ENCODE data around the gene GNPTAB.

GNPTAB gene

GRCh38 chr12:101747697-101748096 lies 83.1 kb downstream of the GNPTAB start:
- TF ChIP-seq TARDBP (IDR thresholded peaks at IDR 0.05): no peak
- TF ChIP-seq LEF1 (IDR thresholded peaks at IDR 0.05; ENCODE audit: borderline replicate concordance): no peak
- no peak for TF ChIP-seq ELF4 (IDR thresholded peaks at IDR 0.05)
- no peak for TF ChIP-seq SUZ12 (IDR thresholded peaks at IDR 0.05)
- no peak for TF ChIP-seq ARNT (IDR thresholded peaks at IDR 0.05)
- no peak for TF ChIP-seq L3MBTL2 (conservative IDR thresholded peaks at IDR 0.05)
- TF ChIP-seq BHLHE40 (IDR thresholded peaks at IDR 0.05; ENCODE audit: borderline replicate concordance): no peak
- TF ChIP-seq ZNF384 (IDR thresholded peaks at IDR 0.05): no peak
- no peak for TF ChIP-seq FOXK2 (IDR thresholded peaks at IDR 0.05)
- no peak for TF ChIP-seq FOXA1 (IDR thresholded peaks at IDR 0.05)
- no peak for TF ChIP-seq NFRKB (IDR thresholded peaks at IDR 0.05)
- no peak for TF ChIP-seq PKNOX1 (IDR thresholded peaks at IDR 0.05)
- TF ChIP-seq HDGF (IDR thresholded peaks at IDR 0.05; ENCODE audit: borderline replicate concordance): no peak
- no peak for TF ChIP-seq FOXM1 (IDR thresholded peaks at IDR 0.05; ENCODE audit: borderline replicate concordance)
- TF ChIP-seq CTBP1 (IDR thresholded peaks at IDR 0.05; ENCODE audit: borderline replicate concordance): no peak
- TF ChIP-seq SP1 (IDR thresholded peaks at IDR 0.05): no peak
- ChIA-PET POLR2A (no interaction called here), CTCF (no interaction called here)
- no peak for DNase-seq (ENCODE audit: extremely low spot score)

- ChIA-PET CTCF (interaction anchor here (0.6 kb wide), 1 partner anchor 8 kb away, joined by 3 read pairs; no protein-coding TSS in a partner anchor), POLR2A (no interaction called here)
- no peak for DNase-seq (ENCODE audit: extremely low spot score)
- no peak for TF ChIP-seq ARNT (IDR thresholded peaks at IDR 0.05)
- TF ChIP-seq FOXK2 (IDR thresholded peaks at IDR 0.05): no peak
- no peak for TF ChIP-seq NFRKB (IDR thresholded peaks at IDR 0.05)
- no peak for TF ChIP-seq ZNF384 (IDR thresholded peaks at IDR 0.05)
- no peak for TF ChIP-seq HDGF (IDR thresholded peaks at IDR 0.05; ENCODE audit: borderline replicate concordance)
- TF ChIP-seq SP1 (IDR thresholded peaks at IDR 0.05): no peak
- no peak for TF ChIP-seq PKNOX1 (IDR thresholded peaks at IDR 0.05)
- no peak for TF ChIP-seq BHLHE40 (IDR thresholded peaks at IDR 0.05; ENCODE audit: borderline replicate concordance)
- TF ChIP-seq SUZ12 (IDR thresholded peaks at IDR 0.05): no peak
- no peak for TF ChIP-seq LEF1 (IDR thresholded peaks at IDR 0.05; ENCODE audit: borderline replicate concordance)
- TF ChIP-seq FOXM1 (IDR thresholded peaks at IDR 0.05; ENCODE audit: borderline replicate concordance): no peak
- no peak for TF ChIP-seq L3MBTL2 (conservative IDR thresholded peaks at IDR 0.05)
- no peak for TF ChIP-seq TARDBP (IDR thresholded peaks at IDR 0.05)
- no peak for TF ChIP-seq ELF4 (IDR thresholded peaks at IDR 0.05)
- no peak for TF ChIP-seq CTBP1 (IDR thresholded peaks at IDR 0.05; ENCODE audit: borderline replicate concordance)
These were observed 84.1 kb downstream of the GNPTAB start for GRCh38 chr12:101746661-101747060.

- ChIA-PET CTCF (no interaction called here), POLR2A (no interaction called here)
- no peak for DNase-seq (ENCODE audit: extremely low spot score)
- TF ChIP-seq SP1 (IDR thresholded peaks at IDR 0.05) (no peak), PKNOX1 (IDR thresholded peaks at IDR 0.05) (no peak), SUZ12 (IDR thresholded peaks at IDR 0.05) (no peak)
These were observed 84.6 kb downstream of the GNPTAB start for GRCh38 chr12:101746196-101746595.

GRCh38 chr12:101745481-101745880 lies 85.3 kb downstream of the GNPTAB start:
- TF ChIP-seq SP1 (IDR thresholded peaks at IDR 0.05) (no peak), ARNT (IDR thresholded peaks at IDR 0.05) (no peak), BHLHE40 (IDR thresholded peaks at IDR 0.05; ENCODE audit: borderline replicate concordance) (no peak), LEF1 (IDR thresholded peaks at IDR 0.05; ENCODE audit: borderline replicate concordance) (no peak), CTBP1 (IDR thresholded peaks at IDR 0.05; ENCODE audit: borderline replicate concordance) (no peak), NFRKB (IDR thresholded peaks at IDR 0.05) (no peak), ELF4 (IDR thresholded peaks at IDR 0.05) (no peak), ZNF384 (IDR thresholded peaks at IDR 0.05) (no peak), HDGF (IDR thresholded peaks at IDR 0.05; ENCODE audit: borderline replicate concordance) (no peak), FOXK2 (IDR thresholded peaks at IDR 0.05) (no peak), FOXM1 (IDR thresholded peaks at IDR 0.05; ENCODE audit: borderline replicate concordance) (no peak), L3MBTL2 (conservative IDR thresholded peaks at IDR 0.05) (no peak), FOXA1 (IDR thresholded peaks at IDR 0.05) (no peak)
- POLR2A ChIA-PET: no interaction called here
- CTCF ChIA-PET: no interaction called here
- no peak for DNase-seq (ENCODE audit: extremely low spot score)

- TF ChIP-seq NFRKB (IDR thresholded peaks at IDR 0.05) (no peak), TARDBP (IDR thresholded peaks at IDR 0.05) (no peak), PKNOX1 (IDR thresholded peaks at IDR 0.05) (no peak), ELF4 (IDR thresholded peaks at IDR 0.05) (no peak), LEF1 (IDR thresholded peaks at IDR 0.05; ENCODE audit: borderline replicate concordance) (no peak), ARNT (IDR thresholded peaks at IDR 0.05) (no peak), FOXM1 (IDR thresholded peaks at IDR 0.05; ENCODE audit: borderline replicate concordance) (no peak), FOXA1 (IDR thresholded peaks at IDR 0.05) (no peak), HDGF (IDR thresholded peaks at IDR 0.05; ENCODE audit: borderline replicate concordance) (no peak), FOXK2 (IDR thresholded peaks at IDR 0.05) (no peak), BHLHE40 (IDR thresholded peaks at IDR 0.05; ENCODE audit: borderline replicate concordance) (no peak), SUZ12 (IDR thresholded peaks at IDR 0.05) (no peak), ZNF384 (IDR thresholded peaks at IDR 0.05) (no peak), CTBP1 (IDR thresholded peaks at IDR 0.05; ENCODE audit: borderline replicate concordance) (no peak), L3MBTL2 (conservative IDR thresholded peaks at IDR 0.05) (no peak), SP1 (IDR thresholded peaks at IDR 0.05) (no peak)
- POLR2A ChIA-PET: no interaction called here
- no peak for DNase-seq (ENCODE audit: extremely low spot score)
- CTCF ChIA-PET: interaction anchor here (0.6 kb wide), 1 partner anchor 1691 kb away, joined by 3 read pairs; no protein-coding TSS in a partner anchor
These were observed 86.9 kb downstream of the GNPTAB start for GRCh38 chr12:101743724-101744472.
